A673 (cell line): ENCODE measurements around the gene LRP2. TPM values are rescaled to one million over a fixed set of nuclear protein-coding genes. Genes with fewer than 3 reads are reported as not detected.

Experiments used
- BruUV-seq: library from RNA; stranded (reverse); fragments of 400-500 nt; replicated peaks from 2 replicates; lab custom pipeline; 2021; lab: Mats Ljungman, UMichigan
- CTCF ChIA-PET: fragments of 300-600 bp; sonication (Branson Sonifier 250); formaldehyde crosslinking; loops from one replicate; lab custom pipeline; 2022; ENCODE audit warnings: antibody characterized with exemption; lab: Charles Lee
- POLR2A ChIA-PET: fragments of 300-600 bp; sonication (Branson Sonifier 250); formaldehyde crosslinking; loops from one replicate; lab custom pipeline; 2022; ENCODE audit warnings: antibody characterized with exemption; ENCODE audit not compliant: low non-redundant PET; lab: Charles Lee
- DNase-seq: peaks from one replicate; pipeline ENCODE4 v3.0.0-alpha.2; 2015; ENCODE audit warnings: low spot score
- H3K27ac ChIP-seq: fragments of 200-600 bp; sonication (generic); 2 replicates; pipeline ENCODE4 v1.5.1; 2016; ENCODE audit warnings: mixed run types, low read depth, mild to moderate bottlenecking, mixed read lengths, antibody characterized with exemption, low read length; ENCODE audit not compliant: poor library complexity, severe bottlenecking
- H3K27me3 ChIP-seq: fragments of 200-600 bp; sonication (generic); replicated peaks from 2 replicates; pipeline ENCODE4 v1.6.1; 2017; ENCODE audit warnings: mixed run types, low read depth, mild to moderate bottlenecking, mixed read lengths, antibody characterized with exemption, low read length; ENCODE audit not compliant: insufficient read depth, poor library complexity
- H3K36me3 ChIP-seq: fragments of 200-600 bp; sonication (generic); 2 replicates; pipeline ENCODE4 v1.6.1; 2016; ENCODE audit warnings: mixed run types, mild to moderate bottlenecking, mixed read lengths, antibody characterized with exemption, low read length; ENCODE audit not compliant: insufficient read depth, poor library complexity, severe bottlenecking
- H3K4me1 ChIP-seq: fragments of 200-600 bp; sonication (generic); 2 replicates; pipeline ENCODE4 v1.6.1; 2017; ENCODE audit warnings: mixed run types, mild to moderate bottlenecking, mixed read lengths, antibody characterized with exemption, low read length; ENCODE audit not compliant: insufficient read depth, poor library complexity, severe bottlenecking
- H3K4me3 ChIP-seq: fragments of 200-600 bp; sonication (generic); 2 replicates; pipeline ENCODE4 v1.5.1; 2016; ENCODE audit warnings: low read depth, mixed run types, mild to moderate bottlenecking, mixed read lengths, low read length; ENCODE audit not compliant: poor library complexity, severe bottlenecking
- H3K9me3 ChIP-seq: fragments of 200-600 bp; sonication (generic); 2 replicates; pipeline ENCODE4 v1.6.1; 2016; ENCODE audit warnings: mixed run types, low read depth, mild to moderate bottlenecking, mixed read lengths, antibody characterized with exemption, low read length; ENCODE audit not compliant: poor library complexity, severe bottlenecking
- CTCF ChIP-seq: fragments of 300-800, 200-600 bp; sonication (generic); conservative IDR thresholded peaks from 2 replicates; pipeline ENCODE4 v1.5.1; 2017; ENCODE audit warnings: low read depth, mild to moderate bottlenecking, antibody characterized with exemption, low read length, moderate library complexity, mixed read lengths
- EZH2 ChIP-seq: fragments of 200-600 bp; sonication (generic); IDR thresholded peaks from 2 replicates; pipeline ENCODE4 v1.6.1; 2017; ENCODE audit warnings: borderline replicate concordance, low read depth, mild to moderate bottlenecking, mixed read lengths, antibody characterized with exemption, low read length; ENCODE audit not compliant: poor library complexity, severe bottlenecking
- intact Hi-C: fragments of 100-400 bp; cut with micrococcal nuclease; formaldehyde crosslinking; loops from one replicate; pipeline ENCODE4 v1.10.0; 2022; ENCODE audit not compliant: unreplicated experiment
- total RNA-seq: library from RNA; stranded (reverse); gene quantifications from 2 replicates; pipeline ENCODE4 v1.2.3, GENCODE V29; 2021

The LRP2 gene
- total RNA-seq, 1 experiment from 2014 or later, result 0.26 TPM

- H3K36me3 ChIP-seq, result no peaks in the 10 kb centered on the region
- no peaks in the 10 kb centered on the region for H3K4me1 ChIP-seq
- peaks cover 65% of the 10 kb centered on the region for H3K27me3 ChIP-seq
- no peak for DNase-seq
- no peak for TF ChIP-seq CTCF
- no peak for TF ChIP-seq EZH2
- no peaks in the 10 kb centered on the region for H3K9me3 ChIP-seq
- H3K27ac ChIP-seq, result no peak overlapping the region
- intact Hi-C loops, result no loop called here
- BruUV-seq, result no TSS peak
- POLR2A ChIA-PET, result no interaction called here
- CTCF ChIA-PET, result no interaction called here
- H3K4me3 ChIP-seq, result no peak overlapping the region
Observed at GRCh38 chr2:169339657-169340056, 22.7 kb downstream of the LRP2 start.

- Histone ChIP-seq H3K4me1 (no peaks in the 10 kb centered on the region), H3K27ac (no peak overlapping the region), H3K27me3 (peaks cover 53% of the 10 kb centered on the region), H3K4me3 (no peak overlapping the region), H3K9me3 (no peaks in the 10 kb centered on the region), H3K36me3 (no peaks in the 10 kb centered on the region)
- TF ChIP-seq CTCF (no peak), EZH2 (no peak)
- CTCF ChIA-PET, result no interaction called here
- POLR2A ChIA-PET, result no interaction called here
- BruUV-seq, result no TSS peak
- DNase-seq, result no peak
- intact Hi-C loops, result no loop called here
Observed at GRCh38 chr2:169336695-169337094, 25.6 kb downstream of the LRP2 start.

GRCh38 chr2:169330555-169331198 lies 31.7 kb downstream of the LRP2 start:
- intact Hi-C loops, result no loop called here
- Histone ChIP-seq H3K4me3 (no peak overlapping the region), H3K27ac (no peak overlapping the region), H3K36me3 (no peaks in the 10 kb centered on the region), H3K27me3 (peaks cover 16% of the 10 kb centered on the region), H3K9me3 (no peaks in the 10 kb centered on the region), H3K4me1 (no peaks in the 10 kb centered on the region)
- no TSS peak for BruUV-seq
- DNase-seq, result no peak
- ChIA-PET POLR2A (no interaction called here), CTCF (no interaction called here)
- TF ChIP-seq EZH2, result no peak
- no peak for TF ChIP-seq CTCF
